Mononuclear cell (primary cell): ENCODE measurements around the gene SPEF1. TPM values are rescaled to one million over a fixed set of nuclear protein-coding genes. Genes with fewer than 3 reads are reported as not detected.
A peak's percentile ranks its signal among the peaks of the same experiment; 100 is the strongest.

Experiments used
- H3K27me3 ChIP-seq: 2 replicates; pipeline ENCODE4 v1.6.0; 2011; ENCODE audit warnings: low read length, control low read depth; ENCODE audit not compliant: insufficient read depth
- H3K4me1 ChIP-seq: 2 replicates; pipeline ENCODE4 v1.5.1; 2011; ENCODE audit warnings: mild to moderate bottlenecking, low read length, control low read depth; ENCODE audit not compliant: insufficient read depth
- H3K4me3 ChIP-seq: 2 replicates; pipeline ENCODE4 v1.5.1; 2011; ENCODE audit warnings: mild to moderate bottlenecking, low read length, moderate library complexity
- H3K9me3 ChIP-seq: 2 replicates; pipeline ENCODE4 v1.5.1; 2011; ENCODE audit warnings: low read depth, mild to moderate bottlenecking, control low read depth, low read length
- total RNA-seq: library from RNA; depleted of rRNA; stranded (reverse); fragments of >200 nt; gene quantifications from one replicate; pipeline ENCODE4 v1.2.3, GENCODE V29; 2012

The SPEF1 gene
- total RNA-seq, 1 donor: not detected

- Histone ChIP-seq H3K4me3 (no peak overlapping the region), H3K9me3 (no peaks in the 10 kb centered on the region), H3K4me1 (peaks cover 32% of the 10 kb centered on the region), H3K27me3 (no peaks in the 10 kb centered on the region)
Observed at GRCh38 chr20:3754276-3754630, 27.0 kb downstream of the SPEF1 start.

- H3K9me3 ChIP-seq: no peaks in the 10 kb centered on the region
Observed at GRCh38 chr20:3753501-3754275, 27.6 kb downstream of the SPEF1 start.

GRCh38 chr20:3753098-3753497 lies 28.1 kb downstream of the SPEF1 start:
- Histone ChIP-seq H3K9me3 (no peaks in the 10 kb centered on the region), H3K4me1 (peaks cover 32% of the 10 kb centered on the region), H3K4me3 (no peak overlapping the region), H3K27me3 (no peaks in the 10 kb centered on the region)

More at GRCh38 chr20:3753501-3754275, 27.6 kb downstream of the SPEF1 start:
- H3K4me3 ChIP-seq: no peak overlapping the region
- no peaks in the 10 kb centered on the region for H3K27me3 ChIP-seq
- peaks cover 32% of the 10 kb centered on the region for H3K4me1 ChIP-seq

- Histone ChIP-seq H3K4me1 (peaks cover 25% of the 10 kb centered on the region), H3K4me3 (no peak overlapping the region), H3K27me3 (no peaks in the 10 kb centered on the region), H3K9me3 (no peaks in the 10 kb centered on the region)
Observed at GRCh38 chr20:3752386-3752759, 28.9 kb downstream of the SPEF1 start.

- Histone ChIP-seq H3K27me3 (no peaks in the 10 kb centered on the region), H3K4me1 (peaks cover 19% of the 10 kb centered on the region), H3K4me3 (peak overlapping the region; percentile 28), H3K9me3 (no peaks in the 10 kb centered on the region)
Observed at GRCh38 chr20:3751675-3752385, 29.4 kb downstream of the SPEF1 start.

- Histone ChIP-seq H3K4me3 (no peak overlapping the region), H3K4me1 (peaks cover 16% of the 10 kb centered on the region), H3K27me3 (no peaks in the 10 kb centered on the region), H3K9me3 (no peaks in the 10 kb centered on the region)
Observed at GRCh38 chr20:3751305-3751674, 30.0 kb downstream of the SPEF1 start.

- Histone ChIP-seq H3K4me3 (no peak overlapping the region), H3K4me1 (peaks cover 16% of the 10 kb centered on the region), H3K9me3 (no peaks in the 10 kb centered on the region), H3K27me3 (no peaks in the 10 kb centered on the region)
Observed at GRCh38 chr20:3749689-3750531, 31.3 kb downstream of the SPEF1 start.

GRCh38 chr20:3749087-3749688 lies 32.1 kb downstream of the SPEF1 start:
- Histone ChIP-seq H3K4me3 (no peak overlapping the region), H3K27me3 (peaks cover 2% of the 10 kb centered on the region), H3K4me1 (peaks cover 21% of the 10 kb centered on the region), H3K9me3 (no peaks in the 10 kb centered on the region)

- H3K9me3 ChIP-seq: no peaks in the 10 kb centered on the region
- peaks cover 21% of the 10 kb centered on the region for H3K4me1 ChIP-seq
- H3K27me3 ChIP-seq: peaks cover 3% of the 10 kb centered on the region
- H3K4me3 ChIP-seq: no peak overlapping the region
Observed at GRCh38 chr20:3748073-3748472, 33.2 kb downstream of the SPEF1 start.

- Histone ChIP-seq H3K9me3 (no peaks in the 10 kb centered on the region), H3K4me1 (peaks cover 17% of the 10 kb centered on the region), H3K27me3 (peaks cover 3% of the 10 kb centered on the region), H3K4me3 (no peak overlapping the region)
Observed at GRCh38 chr20:3747471-3747870, 33.8 kb downstream of the SPEF1 start.

GRCh38 chr20:3745686-3746173 lies 35.5 kb downstream of the SPEF1 start:
- Histone ChIP-seq H3K9me3 (no peaks in the 10 kb centered on the region), H3K4me3 (no peak overlapping the region), H3K4me1 (peaks cover 5% of the 10 kb centered on the region), H3K27me3 (peaks cover 3% of the 10 kb centered on the region)

- Histone ChIP-seq H3K4me3 (no peak overlapping the region), H3K27me3 (peaks cover 3% of the 10 kb centered on the region), H3K9me3 (no peaks in the 10 kb centered on the region), H3K4me1 (peaks cover 5% of the 10 kb centered on the region)
Observed at GRCh38 chr20:3744806-3745685, 36.2 kb downstream of the SPEF1 start.

- H3K9me3 ChIP-seq: no peaks in the 10 kb centered on the region
- H3K4me1 ChIP-seq: peaks cover 5% of the 10 kb centered on the region
- H3K4me3 ChIP-seq: no peak overlapping the region
- H3K27me3 ChIP-seq: peaks cover 3% of the 10 kb centered on the region
Observed at GRCh38 chr20:3744037-3744436, 37.2 kb downstream of the SPEF1 start.

GRCh38 chr20:3743251-3743650 lies 38.0 kb downstream of the SPEF1 start:
- no peak overlapping the region for H3K4me3 ChIP-seq
- H3K9me3 ChIP-seq: no peaks in the 10 kb centered on the region
- H3K4me1 ChIP-seq: peaks cover 5% of the 10 kb centered on the region
- H3K27me3 ChIP-seq: peaks cover 3% of the 10 kb centered on the region
